Measurements from ENCODE around the gene B9D1. TPM values are rescaled to one million over a fixed set of nuclear protein-coding genes. Genes with fewer than 3 reads are reported as not detected.

Gene B9D1
- total and polyA plus RNA-seq, 2 of the 13 experiments (the other 11 are each of a cell fraction or from before 2014, with no cell fraction given): 27.7 to 31.1 TPM

GRCh38 chr17:19372011-19372370, 9.5 kb upstream of the B9D1 start:
- Histone ChIP-seq H3K27me3 (ENCODE audit: control insufficient read depth in 1 of 2, insufficient read depth in 2 of 2, low read length in 2 of 2) (no peaks in the 10 kb centered on the region; a peak in 1 of 5 replicates), H3K9ac (ENCODE audit: insufficient read depth, low read depth, low read length) (no peak overlapping the region), H2AFZ (ENCODE audit: low read length) (no peak overlapping the region), H3K36me3 (replicated peaks in 1 of 2; ENCODE audit: control insufficient read depth in 1 of 2, insufficient read depth in 2 of 2, low read length in 2 of 2) (no peaks in the 10 kb centered on the region; a peak in 1 of 5 replicates), H3K79me2 (ENCODE audit: insufficient read depth, low read length) (no peaks in the 10 kb centered on the region), H4K20me1 (ENCODE audit: insufficient read depth, low read length) (no peaks in the 10 kb centered on the region), H3K27ac (ENCODE audit: extremely low read length, insufficient read depth, low read length) (no peak overlapping the region), H3K4me2 (ENCODE audit: low read depth, low read length) (no peak overlapping the region), H3K9me3 (ENCODE audit: low read length) (no peaks in the 10 kb centered on the region), H3K4me3 (replicated peaks in 1 of 3; ENCODE audit: insufficient read depth in 1 of 3, low read depth in 2 of 3, low read length in 3 of 3) (no peak overlapping the region), H3K4me1 (ENCODE audit: insufficient read depth, low read length) (peaks cover 45% of the 10 kb centered on the region)
- no TSS peak for BruUV-seq (replicated peaks)
- ATAC-seq: no peak
- DNase-seq (ENCODE audit: low spot score): no peak
- CTCF ChIA-PET (ENCODE audit: low intra/inter-chr PET ratio, low total read pairs): no interaction called here
- no peak for FAIRE-seq
- TF ChIP-seq ZNF841 (CRISPR knock-in tag; IDR thresholded peaks at IDR 0.05; ENCODE audit: borderline replicate concordance) (no peak), ZNF75D (CRISPR knock-in tag; IDR thresholded peaks at IDR 0.05; ENCODE audit: borderline replicate concordance) (no peak), ZNF550 (CRISPR knock-in tag; IDR thresholded peaks at IDR 0.05; ENCODE audit: borderline replicate concordance) (no peak), CREB3 (CRISPR knock-in tag; IDR thresholded peaks at IDR 0.05) (no peak), CSRNP1 (CRISPR knock-in tag; IDR thresholded peaks at IDR 0.05) (no peak), ZSCAN5A (CRISPR knock-in tag; IDR thresholded peaks at IDR 0.05; ENCODE audit: borderline replicate concordance) (no peak), ZNF205 (CRISPR knock-in tag; IDR thresholded peaks at IDR 0.05) (no peak), ATF7-NPFF (CRISPR knock-in tag; IDR thresholded peaks at IDR 0.05; ENCODE audit: low read depth) (no peak), EZH2 (conservative IDR thresholded peaks at IDR 0.05; ENCODE audit: low read depth, low read length) (no peak), ZNF253 (CRISPR knock-in tag; IDR thresholded peaks at IDR 0.05; ENCODE audit: borderline replicate concordance) (no peak), IKZF5 (CRISPR knock-in tag; IDR thresholded peaks at IDR 0.05) (no peak), RCOR2 (CRISPR knock-in tag; IDR thresholded peaks at IDR 0.05) (no peak), ZNF484 (CRISPR knock-in tag; IDR thresholded peaks at IDR 0.05; ENCODE audit: borderline replicate concordance, low read depth) (no peak)
- in situ Hi-C loops (cut with HindIII; ENCODE audit: extremely low pct_ligation_motif_present, low pct_unique_long_range_greater_than_20kb) (no loop called here), intact Hi-C loops (cut with micrococcal nuclease; ENCODE audit: unreplicated experiment) (no loop called here)
- POLR2A ChIA-PET: no interaction called here
- 92% methylated on average over 7 of the region's 9 CpGs for WGBS (ENCODE audit: low lambda C conversion rate)
